GM18502 (cell line): ENCODE measurements around the gene GRID2.
A peak's percentile ranks its signal among the peaks of the same experiment; 100 is the strongest.

ENCODE experiments used
- ATAC-seq: cut with Tn5 transposase; IDR thresholded peaks from one replicate; pipeline ENCODE4 v1.9.1; 2021; ENCODE audit warnings: mild to moderate bottlenecking; ENCODE audit not compliant: unreplicated experiment, poor library complexity

Gene GRID2

GRCh38 chr4:93814722-93815121 is 1511.0 kb downstream of the GRID2 start:
- peak; percentile 45 for ATAC-seq
